HG03196 (cell line): ENCODE results near the gene JAKMIP3.

Experiments
- ATAC-seq: cut with Tn5 transposase; IDR thresholded peaks from one replicate; pipeline ENCODE4 v1.9.1; 2021; ENCODE audit not compliant: unreplicated experiment

JAKMIP3 gene

DNA sequence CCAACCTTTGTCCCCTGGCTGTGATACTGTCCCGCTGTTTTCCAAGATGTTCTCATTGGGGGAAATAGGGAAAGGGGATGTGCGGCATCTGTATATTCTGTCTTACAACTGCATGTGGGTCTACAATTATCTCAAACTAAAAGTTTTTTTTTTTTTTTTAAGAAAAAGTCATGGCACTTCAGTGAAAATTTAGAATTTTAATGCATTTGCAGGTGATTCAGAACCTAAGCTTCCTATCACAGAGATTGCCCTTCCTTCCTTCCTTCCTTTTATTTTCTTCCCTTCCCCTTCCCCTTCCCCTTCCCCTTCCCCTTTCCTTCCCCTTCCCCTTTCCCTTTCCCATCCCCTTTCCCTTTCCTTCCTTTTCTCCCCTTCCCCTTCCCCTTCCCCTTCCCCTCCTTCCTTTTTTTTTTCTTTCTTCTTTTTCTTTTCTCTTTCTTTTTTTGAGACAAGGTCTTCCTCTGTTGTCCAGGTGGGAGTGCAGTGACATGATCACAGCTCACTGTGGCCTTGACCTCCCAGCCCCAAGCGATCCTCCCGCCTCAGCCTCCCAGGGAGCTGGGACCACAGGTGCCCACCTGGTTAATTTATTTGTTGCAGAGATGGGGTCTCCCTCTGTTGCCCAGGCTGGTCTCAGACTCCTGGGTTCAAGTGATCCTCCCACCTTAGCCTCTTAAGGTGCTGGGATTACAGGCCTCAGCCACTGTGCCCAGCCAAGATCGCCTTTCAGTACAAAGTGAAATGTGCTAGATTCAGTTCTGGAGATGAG is 32.0 kb downstream of the JAKMIP3 start:
- no peak for ATAC-seq

DNA sequence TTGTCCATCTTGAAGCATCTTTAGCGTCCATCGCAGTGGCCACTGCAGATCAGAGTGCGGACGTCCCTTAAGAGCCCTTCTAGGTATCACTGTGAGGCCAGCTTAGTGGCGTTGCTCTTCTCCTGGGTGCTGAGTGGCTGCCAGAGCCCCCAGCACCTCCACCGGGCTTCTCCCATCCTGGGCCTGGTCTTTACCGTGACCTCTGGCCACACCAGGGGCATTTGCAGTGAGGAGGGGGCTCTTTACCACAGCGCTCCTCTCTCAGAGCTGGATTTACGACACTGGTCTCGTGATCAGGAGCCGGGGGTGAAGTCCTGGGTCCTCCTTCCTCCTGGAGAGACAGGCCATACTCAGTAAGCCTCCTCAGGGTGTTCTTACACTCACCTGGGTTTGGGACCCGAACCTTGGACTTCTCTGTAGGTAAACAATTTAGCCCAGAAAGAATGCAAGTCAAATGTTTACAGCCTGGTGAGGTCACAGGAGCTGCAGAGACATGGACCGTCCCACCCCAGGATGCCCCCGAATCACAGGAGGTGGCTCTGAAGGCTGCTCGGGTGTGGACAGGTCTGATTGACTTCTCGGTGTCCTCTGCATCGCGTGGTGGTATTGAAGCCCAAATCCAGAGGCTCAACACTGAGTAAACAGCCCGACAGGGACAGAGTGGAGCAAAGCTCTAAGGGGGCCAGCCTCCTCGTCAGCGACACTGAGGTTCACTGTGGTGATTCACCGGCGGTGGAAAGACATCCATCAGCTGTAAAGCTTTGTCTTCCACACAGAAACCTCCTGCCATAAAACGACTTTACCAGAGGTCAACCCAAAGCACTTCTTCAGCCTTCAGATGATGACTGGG is 33.0 kb downstream of the JAKMIP3 start:
- ATAC-seq = no peak

DNA sequence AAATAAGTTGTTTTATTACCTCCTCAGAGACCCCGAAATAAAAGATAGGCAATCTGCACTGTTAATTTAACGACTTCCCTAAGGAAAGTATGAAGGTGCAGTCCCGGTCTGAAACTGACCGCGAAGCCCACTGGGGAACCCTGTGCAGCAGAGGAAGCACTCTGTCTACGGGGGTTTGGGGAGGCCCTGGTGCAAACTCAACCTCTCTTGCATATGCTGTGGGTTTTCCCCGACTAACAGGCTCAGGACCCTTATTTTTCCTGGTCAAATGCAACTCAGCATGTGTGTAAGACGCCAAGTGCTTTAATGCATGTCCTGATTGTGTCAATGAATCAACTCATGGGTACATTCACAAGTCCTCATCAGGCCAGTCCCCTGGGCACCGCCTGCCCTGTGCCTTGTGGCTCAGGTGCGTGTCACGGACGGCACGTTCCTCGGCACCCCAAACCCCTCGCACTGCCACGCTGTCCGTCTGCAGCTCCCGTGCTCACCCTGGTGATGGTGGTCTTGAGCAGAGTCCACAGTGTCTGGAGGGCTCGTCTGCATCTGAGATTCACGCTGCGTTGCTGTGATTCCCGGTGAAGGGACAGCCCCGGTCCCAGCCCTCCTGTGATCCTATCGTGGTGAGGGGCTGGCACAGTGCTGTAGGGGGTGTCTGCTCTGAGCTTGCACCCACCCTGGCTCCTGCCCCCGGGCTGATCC is 33.8 kb downstream of the JAKMIP3 start:
- no peak for ATAC-seq

DNA sequence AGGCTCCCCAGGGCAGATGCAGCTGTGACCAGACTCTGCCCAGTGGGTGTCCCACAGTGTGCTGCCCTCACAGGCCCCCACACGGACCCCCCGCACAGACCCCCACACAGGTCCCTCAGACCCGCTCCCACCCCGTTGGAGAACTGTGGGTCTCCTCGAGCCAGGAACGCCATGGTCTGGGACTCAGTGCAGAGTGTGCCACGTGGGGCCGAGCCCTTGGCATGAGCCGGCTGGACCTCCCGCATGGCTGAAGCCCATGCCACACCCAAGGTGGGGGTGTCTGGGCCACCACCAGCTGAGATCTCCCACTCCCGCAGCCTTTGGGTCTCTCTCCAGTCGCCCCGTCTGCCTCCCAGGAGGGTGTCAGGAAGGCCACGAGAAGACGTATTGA is 34.3 kb downstream of the JAKMIP3 start:
- ATAC-seq = no peak

DNA sequence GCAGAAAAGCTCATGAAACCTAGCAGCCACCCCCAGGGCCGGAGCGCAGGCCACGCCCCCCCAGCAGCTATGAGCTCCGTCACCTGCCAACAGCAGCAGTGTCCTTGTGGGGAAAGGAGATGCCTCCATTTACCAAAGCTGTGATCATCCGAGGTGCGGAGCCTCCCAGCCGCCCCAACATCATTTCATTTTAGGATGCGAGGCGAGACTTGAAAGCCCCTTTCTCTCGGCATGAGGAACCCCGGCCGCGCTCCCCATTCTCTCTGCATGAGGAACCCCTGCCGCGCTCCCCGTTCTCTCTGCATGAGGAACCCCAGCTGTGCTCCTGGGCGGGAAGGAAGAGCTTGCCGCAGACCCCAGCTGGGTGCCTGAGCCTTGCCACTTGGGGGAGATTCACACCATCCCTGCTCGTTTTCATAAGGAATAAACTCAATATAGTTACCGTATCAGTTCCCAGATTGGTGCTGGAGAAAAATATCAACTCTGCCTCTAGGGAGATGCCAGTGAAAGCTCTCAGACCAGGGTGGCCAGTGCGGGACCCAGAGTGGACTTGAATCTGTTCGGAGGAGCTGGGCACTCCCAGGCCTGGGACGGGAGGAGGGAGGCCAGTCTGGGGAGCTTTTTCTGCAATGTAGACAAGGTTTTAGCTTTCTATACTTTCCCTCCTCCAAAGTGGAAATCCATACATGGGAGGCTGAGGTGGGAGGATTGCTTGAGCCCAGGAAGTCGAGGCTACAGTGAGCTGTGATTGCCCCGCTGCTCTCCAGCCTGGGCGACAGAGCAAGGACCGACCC is 35.0 kb downstream of the JAKMIP3 start:
- ATAC-seq = no peak

DNA sequence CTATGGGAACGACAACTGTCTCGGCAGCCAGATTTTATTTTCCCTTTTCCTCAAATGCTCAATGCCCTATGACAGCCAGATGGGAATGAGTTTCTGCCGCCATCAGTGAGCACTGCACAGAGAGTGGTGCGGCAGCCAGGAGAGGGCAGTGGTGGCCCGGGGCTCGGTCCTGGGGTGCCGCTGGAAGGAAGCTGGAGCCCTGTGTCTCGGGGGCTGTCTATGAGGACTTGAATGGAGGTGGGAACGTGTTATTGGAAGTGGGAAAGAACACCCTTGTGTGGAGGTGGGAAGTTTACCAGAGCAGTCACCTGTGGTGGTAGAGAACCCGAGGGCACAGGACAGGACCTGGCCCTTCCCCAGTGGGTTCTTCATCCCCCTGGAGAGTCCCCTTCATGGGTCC is 35.8 kb downstream of the JAKMIP3 start:
- no peak for ATAC-seq

DNA sequence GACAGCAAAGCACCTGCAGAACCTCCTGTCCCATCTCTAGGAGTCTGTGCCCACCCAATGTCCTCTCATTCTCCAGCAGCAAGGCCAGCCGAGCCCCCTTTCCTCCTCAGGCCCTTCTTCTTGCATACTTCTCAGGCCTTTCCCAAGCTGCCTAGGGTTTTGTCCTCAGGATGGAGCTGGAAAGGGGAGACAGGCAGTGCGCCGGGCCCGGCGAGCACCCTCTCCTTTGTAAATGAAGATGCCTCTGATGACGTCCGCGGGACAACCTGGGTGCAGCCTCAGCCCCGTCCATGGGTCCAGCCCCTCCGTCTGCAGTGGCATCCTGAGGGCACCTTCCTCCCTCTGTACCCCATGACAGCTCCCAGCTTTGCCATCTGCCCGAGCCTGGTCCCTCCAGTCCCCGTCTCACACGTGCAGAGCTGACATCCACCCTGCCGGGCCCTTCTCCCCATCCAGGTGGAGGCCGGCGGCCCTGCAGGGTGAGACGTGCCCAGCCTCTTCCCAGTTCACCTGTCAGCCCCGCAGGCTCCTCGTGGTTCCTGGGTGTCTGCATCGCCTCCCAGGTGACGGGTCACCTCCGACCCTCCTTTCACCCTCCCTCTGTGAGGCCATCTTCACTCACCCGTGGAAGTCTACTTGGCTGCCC is 36.4 kb downstream of the JAKMIP3 start:
- ATAC-seq = no peak

DNA sequence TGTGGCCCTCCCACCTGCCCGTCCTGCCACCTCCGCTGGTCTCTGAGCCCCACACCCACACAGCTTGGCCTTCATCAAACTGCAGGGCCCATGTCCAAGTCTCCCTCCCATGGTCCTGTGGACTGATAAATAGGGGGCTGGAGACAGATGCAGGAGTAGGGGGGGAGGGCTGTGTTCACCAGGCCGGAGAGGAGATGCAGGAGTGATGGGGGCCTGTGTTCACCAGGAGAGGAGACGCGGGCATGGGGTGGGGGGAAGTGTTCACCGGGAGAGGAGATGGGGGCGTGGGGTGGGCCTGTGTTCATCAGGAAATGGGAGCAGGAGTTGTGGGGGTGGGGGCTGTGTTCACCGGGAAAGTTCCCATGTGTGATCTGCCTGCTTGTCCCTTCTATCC is 37.0 kb downstream of the JAKMIP3 start:
- ATAC-seq = no peak

DNA sequence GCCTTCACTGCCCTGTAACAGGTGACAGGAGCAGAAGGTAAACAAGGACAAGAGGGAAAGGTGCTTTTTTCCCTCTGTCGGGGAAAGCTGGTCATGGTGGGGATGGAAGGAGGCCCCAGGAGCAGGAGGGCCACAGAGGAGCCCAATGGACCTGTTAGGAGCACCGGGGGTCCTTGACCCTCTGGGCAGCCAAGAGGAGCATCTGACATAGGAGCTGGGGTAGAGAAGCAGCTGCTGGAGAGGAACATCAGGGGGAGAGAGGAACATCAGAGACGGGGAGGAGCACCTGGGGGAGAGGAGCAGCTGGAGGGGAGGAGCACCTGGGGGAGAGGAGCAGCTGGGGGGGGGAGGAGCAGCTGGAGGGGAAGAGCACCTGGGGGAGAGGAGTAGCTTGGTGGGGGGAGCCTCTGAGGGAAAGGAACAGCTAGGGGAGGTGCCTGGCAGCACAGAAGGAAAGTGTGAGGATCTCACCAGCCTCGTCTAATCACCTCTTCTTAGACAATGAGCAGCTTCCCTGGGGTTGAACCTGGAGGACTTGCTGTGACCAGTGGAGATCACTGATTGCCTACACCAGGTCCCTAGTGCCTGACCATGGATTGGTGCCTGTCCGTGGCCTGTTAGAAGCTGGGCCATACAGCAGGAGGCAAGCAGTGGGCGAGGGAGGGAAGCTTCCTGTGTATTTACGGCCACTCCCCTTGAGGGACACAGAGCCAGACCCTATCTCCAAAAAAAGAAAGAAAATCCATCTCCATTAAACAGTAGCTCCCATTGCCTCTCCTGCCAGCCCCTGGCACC is 37.6 kb downstream of the JAKMIP3 start:
- ATAC-seq = no peak

DNA sequence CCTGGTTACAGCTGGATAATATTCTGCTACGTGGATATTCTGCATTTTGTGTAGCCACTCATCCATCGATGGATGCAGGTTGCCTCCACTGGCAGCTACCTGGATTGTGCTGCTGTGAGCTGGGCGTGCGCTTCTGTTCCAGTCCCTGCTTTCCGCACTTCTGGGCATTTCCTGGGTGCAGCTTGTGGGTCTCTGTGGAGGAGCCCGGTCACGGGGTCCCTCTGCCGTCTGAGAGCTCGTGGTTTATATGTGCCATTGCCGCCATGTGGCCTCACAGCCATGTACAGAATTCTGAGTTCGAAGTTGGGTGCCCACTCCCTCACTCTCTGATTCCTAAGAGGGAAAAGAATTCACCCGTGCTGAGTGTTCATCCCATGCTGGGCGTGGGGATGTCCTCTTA is 38.3 kb downstream of the JAKMIP3 start:
- no peak for ATAC-seq

DNA sequence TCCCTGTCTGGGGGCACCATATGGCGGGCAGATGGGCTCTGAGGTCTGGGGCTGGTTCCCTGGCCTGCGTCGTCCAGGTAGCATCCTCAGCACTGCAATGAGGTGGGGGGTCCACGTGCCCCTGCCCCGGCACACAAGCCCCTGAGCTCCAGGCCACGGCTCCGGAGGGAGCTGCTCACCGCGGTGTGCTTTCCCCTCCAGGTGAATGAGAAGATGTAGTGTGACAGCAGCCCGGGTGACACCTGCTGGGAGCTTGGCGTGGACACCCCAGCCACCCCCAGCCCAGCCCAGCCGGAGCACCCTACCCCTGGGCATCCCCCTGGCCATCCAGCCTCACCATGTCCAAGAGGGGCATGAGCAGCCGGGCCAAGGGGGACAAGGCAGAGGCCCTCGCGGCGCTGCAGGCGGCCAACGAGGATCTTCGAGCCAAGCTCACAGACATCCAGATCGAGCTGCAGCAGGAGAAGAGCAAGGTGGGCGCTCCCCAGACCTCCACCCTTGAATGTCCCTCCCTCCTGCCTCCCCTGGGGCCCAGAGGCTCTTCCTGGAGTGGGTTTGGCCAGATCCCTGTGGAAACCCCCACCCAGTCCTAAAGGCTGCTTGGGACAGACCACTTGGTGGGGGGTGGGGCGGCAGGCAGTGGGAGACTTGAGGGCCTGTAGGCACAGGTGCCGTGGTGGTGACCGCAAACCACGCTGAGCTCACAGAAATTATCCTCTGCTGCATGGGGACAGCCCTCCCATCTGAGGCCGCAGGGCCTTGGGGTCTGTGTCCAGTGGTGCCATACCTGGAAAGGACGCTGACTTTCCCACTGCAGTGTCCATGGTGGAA is 38.9 kb downstream of the JAKMIP3 start:
- no peak for ATAC-seq

DNA sequence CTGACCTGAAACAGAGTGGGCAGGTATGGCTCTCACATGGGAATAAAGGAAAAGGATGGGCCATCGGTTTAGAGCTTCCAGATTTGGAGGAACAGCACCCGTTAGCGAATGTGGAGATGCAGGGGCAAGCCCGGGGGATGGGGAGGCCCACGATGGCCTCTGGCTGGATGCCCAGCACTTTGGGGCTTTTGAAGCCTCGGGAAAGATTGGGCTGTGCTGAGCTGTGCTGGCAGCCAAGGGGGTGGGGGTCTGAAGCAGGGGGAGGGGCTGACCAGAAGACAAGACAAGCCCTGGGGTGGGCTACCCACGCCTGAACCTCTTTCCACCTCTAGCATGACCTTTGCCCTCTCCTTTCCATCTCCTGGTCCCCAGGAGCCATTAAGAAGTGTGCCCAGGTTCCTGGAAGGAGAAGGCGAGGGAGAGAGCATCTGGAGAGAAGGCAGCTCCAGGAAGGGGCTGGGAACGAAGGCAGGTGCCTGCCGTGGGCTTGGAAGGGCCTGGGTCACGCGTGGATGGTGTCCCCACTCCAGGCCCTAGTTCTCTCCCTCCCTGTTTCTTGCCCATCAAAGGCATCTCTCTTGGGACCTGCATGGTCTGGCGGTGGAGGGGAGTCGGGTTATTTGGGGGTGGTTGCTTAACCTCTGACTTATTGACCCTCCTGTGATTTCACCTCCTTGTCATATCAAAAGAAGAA is 39.7 kb downstream of the JAKMIP3 start:
- no peak for ATAC-seq

DNA sequence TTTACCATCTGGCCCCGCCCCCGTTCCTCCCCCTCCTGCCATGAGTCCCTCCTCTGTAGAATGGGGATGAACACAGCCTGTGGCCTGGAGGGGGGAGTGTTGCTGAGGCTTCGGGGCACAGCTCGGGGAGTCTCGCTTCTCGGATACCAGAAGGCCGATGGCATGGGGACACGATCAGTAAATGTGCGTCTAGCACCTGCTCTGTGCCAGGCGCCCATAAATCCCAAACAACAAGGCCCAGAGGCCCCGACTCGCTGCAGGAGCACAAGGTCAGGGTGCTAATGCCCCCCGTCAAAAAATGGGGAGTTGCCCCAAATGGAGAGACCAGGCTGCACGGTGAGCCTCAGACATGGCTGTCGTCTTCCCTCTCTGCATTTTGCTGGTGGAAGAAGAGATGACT is 40.7 kb downstream of the JAKMIP3 start:
- ATAC-seq = no peak

DNA sequence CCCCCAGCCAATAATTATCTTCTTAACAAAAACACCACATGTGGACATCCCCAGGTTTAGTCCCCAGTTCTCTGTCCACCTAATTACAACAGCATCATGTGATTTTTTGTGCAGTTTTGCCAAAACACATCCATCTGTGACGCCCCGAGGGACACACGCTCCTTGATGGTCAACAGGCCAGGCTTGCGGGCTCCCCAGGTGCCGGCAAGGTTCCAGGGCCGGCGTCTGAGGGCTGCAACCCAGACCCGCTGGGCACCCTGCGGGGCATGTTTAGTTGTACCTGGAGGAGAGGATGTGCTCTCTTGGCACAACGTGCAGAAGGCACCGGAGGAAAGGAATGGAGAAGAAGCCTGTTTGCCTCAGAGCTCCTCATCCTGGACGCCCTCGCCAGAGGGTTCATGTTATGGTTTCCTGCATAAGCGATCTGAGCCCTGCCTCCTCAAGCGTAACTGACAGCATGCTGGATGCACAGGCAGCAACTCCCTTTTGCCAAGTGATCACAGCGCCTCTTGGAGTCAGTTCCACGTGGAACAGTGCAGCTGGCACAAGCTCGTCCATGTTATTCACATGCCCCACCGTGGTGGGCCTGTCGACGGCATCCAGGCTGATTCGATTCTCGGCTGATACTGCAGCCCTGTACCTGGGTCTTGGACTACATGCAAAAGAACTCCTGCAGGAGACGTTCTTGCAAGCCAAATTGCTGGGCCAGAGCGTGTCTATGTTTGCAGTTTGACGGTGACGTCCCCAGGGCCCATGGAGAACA is 41.6 kb downstream of the JAKMIP3 start:
- no peak for ATAC-seq

DNA sequence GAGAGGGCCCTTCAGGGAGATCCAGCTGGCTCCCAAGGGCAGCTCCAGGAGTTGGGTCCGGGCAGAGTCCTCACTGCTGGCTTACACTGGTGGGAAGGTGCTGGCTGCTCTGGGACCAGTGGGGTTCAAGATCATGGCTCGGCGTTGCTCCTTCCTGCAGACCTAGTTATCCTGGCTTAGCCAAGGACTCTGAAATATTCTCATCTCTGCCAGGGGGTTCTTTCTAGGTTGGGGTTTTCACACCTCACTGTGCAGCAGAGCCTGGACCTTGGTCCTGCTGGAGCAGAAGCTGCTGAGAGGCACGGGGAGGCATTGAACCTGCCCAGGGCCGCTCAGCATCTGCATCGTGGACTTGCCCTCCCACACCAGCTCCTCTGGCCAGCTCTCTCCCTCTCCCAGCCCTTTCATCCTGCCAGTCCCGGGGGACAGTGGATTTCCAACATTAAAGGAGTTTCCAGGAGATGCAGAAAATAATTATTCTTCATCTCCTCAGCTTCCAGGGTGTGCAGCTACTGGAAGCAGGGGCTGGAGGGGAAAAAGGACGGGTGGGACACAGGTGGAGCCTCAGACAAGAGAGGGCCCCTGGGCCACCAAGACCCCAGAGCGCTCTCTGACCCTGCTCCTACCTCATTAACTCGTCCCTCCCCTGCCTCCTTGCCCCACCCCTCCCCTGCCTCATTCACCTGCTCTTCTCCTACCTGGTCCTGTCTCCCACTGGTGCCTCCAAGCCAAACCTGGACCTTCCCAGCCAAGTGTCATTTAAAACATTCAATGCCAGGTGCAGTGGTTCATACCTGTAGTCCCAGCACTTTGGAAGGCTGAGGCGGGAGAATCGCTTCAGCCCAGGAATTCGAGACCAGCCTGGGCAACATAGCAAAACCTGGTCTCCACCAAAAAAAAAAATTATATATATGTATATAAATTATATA is 42.5 kb downstream of the JAKMIP3 start:
- no peak for ATAC-seq

DNA sequence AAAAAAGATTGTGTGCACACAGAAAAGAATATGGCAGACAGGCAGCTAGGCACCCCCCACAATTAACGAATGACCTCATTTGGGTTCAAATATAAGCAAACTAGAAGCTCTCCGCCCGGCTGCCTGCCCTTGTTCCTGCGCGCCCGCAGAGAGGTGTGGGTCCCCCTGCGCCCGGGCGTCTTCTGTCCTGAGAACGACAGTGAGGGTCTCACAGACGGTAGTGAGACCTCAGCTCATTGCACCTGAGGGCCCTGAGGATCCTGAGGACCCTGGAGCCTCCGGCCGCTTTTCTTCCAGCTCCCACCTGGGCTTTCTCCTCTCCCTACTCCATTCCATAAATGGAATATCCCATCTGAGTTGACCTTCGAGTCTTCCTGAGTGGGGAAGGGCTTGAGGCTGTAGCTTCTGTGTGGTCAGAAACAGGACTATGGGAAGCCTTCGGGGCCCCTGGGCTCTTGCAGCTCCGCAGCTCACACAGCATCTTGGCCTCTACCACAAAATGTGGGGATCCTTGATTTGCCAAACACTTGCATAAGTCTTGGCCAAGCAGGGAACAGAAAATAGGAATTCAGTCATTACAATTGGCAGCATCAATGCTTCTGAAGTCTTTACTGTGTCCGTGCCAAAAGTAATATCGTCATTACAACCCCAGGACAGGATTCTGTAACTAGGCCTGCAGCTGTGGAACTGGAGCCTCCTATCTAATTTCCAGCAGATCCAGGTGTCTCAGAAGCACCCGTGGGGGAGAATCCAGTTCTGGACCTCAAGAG is 43.8 kb downstream of the JAKMIP3 start:
- no peak for ATAC-seq
